Measurements from ENCODE around the gene ZNF385D.

Gene ZNF385D

GRCh38 chr3:21729888-21730459, 21.0 kb downstream of the ZNF385D start:
- no peak overlapping the region for H3K4me3 ChIP-seq (ENCODE audit: low read length)
- no peak for TF ChIP-seq ZNF274 (IDR thresholded peaks at IDR 0.05; ENCODE audit: low read depth, low read length)

GRCh38 chr3:21729331-21729730, 21.7 kb downstream of the ZNF385D start:
- no peak for TF ChIP-seq ZNF274 (IDR thresholded peaks at IDR 0.05; ENCODE audit: low read depth, low read length)
- no peak overlapping the region for H3K4me3 ChIP-seq (ENCODE audit: low read length)

DNA sequence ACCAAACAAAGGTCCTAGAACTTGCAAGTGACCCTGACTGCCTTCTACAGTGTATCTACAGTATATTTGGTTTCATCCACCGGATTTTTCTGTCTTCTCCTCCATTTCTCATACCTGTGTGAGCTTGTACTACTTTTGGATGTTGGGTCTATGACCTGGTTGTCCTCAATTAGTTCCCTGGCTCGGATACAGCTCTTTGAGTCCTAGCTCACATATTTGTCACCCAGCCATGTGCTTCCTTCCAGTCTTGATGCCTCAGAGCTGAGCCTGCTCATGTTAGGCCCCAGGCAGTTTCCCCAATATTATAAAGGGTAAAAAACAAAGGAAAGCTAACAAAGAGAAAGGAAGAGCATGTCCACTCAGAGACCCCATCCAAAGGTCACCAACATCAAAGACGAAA, 28.2 kb downstream of the ZNF385D start:
- no peak for TF ChIP-seq ZNF274 (IDR thresholded peaks at IDR 0.05; ENCODE audit: low read depth, low read length)

GRCh38 chr3:21722301-21722700, 28.7 kb downstream of the ZNF385D start:
- TF ChIP-seq ZNF274 (IDR thresholded peaks at IDR 0.05; ENCODE audit: low read depth, low read length) = no peak
- H3K4me3 ChIP-seq (ENCODE audit: low read length) = no peak overlapping the region

More for the DNA sequence above, 28.2 kb downstream of the ZNF385D start:
- no peak overlapping the region for H3K4me3 ChIP-seq (ENCODE audit: low read length)

DNA sequence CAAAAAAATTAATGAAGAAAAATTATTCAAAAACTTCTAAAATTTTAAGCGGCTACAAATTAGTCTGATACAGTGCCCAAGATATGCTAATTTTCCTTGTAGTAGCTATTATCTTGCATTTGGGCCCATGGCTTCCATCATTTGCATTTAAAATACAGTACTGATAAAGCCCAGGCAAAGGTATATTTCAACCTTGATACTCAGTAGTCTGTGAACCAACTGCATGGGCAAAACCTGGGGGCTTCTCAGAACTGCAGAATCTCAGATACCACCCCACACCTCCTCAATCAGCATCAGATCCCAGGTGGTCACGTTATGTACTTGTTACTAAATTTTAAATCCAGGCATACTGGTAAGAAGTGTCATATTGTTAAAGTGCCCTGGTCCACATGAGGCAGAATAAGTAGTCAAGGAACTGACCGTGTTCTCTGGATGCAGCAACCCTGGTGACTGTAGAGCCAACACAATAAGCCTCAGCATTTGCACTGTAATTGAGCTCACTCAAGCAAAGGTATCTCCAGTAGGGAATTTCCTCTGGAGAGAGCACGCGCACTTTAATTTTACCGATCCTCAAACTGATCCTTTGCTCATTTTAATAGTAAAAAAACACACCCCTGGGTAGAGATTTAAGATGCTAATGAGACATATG, 31.9 kb downstream of the ZNF385D start:
- H3K4me3 ChIP-seq (ENCODE audit: low read length) = no peak overlapping the region
- no peak for TF ChIP-seq ZNF274 (IDR thresholded peaks at IDR 0.05; ENCODE audit: low read depth, low read length)

DNA sequence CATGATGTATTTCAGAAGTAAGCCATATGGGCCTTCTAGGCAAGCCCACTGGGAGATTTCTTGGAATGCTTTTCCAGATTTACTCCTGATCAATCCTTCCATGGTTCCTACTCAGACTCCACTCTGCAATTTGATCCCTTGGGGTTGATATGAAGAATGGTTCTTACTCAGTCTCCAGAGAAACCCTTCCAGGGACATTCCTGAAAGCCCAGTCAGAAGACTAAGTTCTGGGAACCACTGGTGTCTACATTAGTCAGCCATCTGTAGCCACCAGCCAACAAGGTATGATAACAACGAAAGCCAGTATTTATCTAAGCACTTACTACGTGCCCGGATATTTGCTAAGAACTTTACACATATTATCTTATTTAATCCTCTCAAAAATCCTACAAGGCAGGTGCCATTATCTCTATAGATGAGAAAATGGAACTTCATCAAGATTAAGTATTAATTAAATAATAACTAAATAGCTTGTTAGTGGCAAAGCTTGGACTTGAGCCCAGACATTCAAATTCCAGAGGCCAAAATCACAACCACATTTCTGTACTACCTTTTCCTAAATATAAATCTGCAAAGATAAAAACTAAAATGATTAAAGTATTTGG, 32.7 kb downstream of the ZNF385D start:
- H3K4me3 ChIP-seq (ENCODE audit: low read length) = no peak overlapping the region
- no peak for TF ChIP-seq ZNF274 (IDR thresholded peaks at IDR 0.05; ENCODE audit: low read depth, low read length)

DNA sequence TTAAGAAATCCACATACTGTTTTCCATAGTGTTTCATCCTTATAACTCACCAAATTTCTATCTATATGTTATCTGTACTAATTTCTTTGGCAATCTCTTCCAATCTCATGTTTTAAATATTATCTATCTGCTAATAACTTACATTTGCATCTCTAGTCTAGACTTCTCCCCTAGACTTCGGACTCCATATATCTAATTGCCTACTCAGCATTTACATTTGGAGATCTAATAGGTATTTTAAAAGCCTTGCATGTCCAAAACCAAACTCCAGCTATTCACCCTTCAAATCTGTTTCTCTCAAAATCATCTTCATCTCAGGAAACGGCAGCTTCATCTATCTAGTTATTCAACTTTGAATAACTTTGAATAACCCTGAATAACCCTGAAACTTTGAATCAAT, 35.3 kb downstream of the ZNF385D start:
- TF ChIP-seq ZNF274 (IDR thresholded peaks at IDR 0.05; ENCODE audit: low read depth, low read length) = no peak
- H3K4me3 ChIP-seq (ENCODE audit: low read length) = no peak overlapping the region

DNA sequence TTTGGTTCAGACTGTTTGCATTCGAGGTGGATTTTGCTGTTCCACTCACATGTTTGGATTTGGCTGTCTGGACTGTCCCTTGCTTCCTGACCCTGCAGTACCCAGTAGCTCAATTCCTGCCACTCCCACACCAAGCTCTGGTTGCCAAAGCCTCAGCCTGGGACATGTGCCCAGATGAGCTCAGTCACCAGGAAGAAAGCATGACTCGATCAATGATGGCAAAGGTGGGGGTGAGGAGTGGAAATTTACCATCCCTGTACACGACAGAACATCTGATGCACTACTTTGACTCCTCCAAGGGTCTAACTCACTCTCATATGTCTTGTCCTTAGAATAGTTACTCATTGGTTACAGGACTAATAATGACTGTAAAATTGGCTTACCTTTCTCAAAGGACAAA, 45.2 kb downstream of the ZNF385D start:
- TF ChIP-seq ZNF274 (IDR thresholded peaks at IDR 0.05; ENCODE audit: low read depth, low read length) = no peak
- no peak overlapping the region for H3K4me3 ChIP-seq (ENCODE audit: low read length)

GRCh38 chr3:21704796-21705195, 46.2 kb downstream of the ZNF385D start:
- no peak for TF ChIP-seq ZNF274 (IDR thresholded peaks at IDR 0.05; ENCODE audit: low read depth, low read length)
- no peak overlapping the region for H3K4me3 ChIP-seq (ENCODE audit: low read length)

DNA sequence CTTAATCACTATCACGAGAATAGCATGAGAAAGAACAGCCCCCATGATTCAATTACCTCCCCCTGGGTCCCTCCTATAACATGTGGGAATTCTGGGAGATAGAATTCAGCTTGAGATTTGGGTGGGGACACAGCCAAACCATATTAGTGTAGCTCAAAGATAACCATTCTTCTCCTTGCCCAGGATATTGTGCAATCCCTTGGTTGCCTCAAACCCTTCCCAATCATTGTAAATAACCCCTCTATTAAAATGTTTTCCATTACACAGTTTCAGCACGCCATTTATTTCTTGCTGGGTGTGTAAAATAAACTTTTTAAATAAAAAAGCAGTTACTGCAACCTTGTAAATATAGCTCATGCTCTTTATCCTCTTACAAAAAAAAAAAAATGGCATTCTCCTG, 47.7 kb downstream of the ZNF385D start:
- TF ChIP-seq ZNF274 (IDR thresholded peaks at IDR 0.05; ENCODE audit: low read depth, low read length) = no peak
- no peak overlapping the region for H3K4me3 ChIP-seq (ENCODE audit: low read length)

DNA sequence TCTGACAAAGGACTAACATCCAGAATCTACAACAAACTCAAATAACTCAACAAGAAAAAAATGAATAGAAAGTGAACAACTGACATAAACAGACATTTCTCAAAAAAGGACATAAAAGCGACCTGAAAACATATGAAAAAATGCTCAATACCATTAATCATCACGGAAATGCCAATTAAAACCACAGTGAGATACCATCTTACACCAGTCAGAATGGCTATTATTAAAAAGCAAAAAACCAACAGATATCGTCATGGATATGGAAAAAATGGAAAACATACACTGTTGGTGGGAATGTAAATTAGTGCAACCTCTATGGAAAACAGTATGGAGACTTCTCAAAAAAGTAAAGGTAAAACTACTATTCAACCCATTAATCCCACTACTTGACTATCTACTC, 53.3 kb downstream of the ZNF385D start:
- TF ChIP-seq ZNF274 (IDR thresholded peaks at IDR 0.05; ENCODE audit: low read depth, low read length) = no peak
- no peak overlapping the region for H3K4me3 ChIP-seq (ENCODE audit: low read length)

DNA sequence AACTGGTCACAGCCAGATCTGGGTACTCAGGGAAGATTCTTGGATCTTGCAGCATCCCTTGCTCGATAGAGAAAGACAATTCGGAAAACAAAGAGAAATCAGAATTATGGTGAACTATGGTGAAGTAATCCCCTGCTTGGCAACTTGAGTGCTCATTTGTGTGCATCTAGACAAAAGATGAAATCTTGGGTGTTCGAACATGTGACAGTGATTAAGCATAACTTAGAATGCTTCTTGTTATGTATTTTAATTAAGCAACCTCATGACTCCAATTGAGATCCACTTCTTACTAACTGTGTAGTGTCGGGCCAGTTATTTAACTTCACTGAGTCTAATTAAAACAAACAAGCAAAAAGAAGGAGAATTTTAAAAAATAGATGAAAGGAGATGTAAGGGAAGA, 56.5 kb downstream of the ZNF385D start:
- H3K4me3 ChIP-seq (ENCODE audit: low read length) = no peak overlapping the region
- TF ChIP-seq ZNF274 (IDR thresholded peaks at IDR 0.05; ENCODE audit: low read depth, low read length) = no peak

DNA sequence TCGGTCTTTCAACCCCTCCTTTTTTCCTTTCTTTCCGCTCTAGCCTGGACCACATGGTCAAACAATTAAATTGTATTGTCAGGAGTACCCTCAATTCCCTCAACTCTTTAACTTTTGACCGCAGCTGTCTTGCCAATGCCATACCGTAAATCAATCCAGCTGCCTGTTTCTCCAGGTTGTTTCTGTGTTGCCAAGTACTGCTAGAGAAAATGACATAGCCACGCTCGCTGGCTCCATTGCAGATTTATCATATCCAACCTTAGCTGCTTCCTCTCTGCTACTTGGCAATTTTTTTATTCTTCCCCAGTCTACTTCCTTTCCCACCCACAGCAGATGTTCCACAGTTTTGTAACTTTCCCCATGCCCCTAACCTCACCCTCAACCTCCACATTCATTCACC, 60.0 kb downstream of the ZNF385D start:
- no peak overlapping the region for H3K4me3 ChIP-seq (ENCODE audit: low read length)
- TF ChIP-seq ZNF274 (IDR thresholded peaks at IDR 0.05; ENCODE audit: low read depth, low read length) = no peak

DNA sequence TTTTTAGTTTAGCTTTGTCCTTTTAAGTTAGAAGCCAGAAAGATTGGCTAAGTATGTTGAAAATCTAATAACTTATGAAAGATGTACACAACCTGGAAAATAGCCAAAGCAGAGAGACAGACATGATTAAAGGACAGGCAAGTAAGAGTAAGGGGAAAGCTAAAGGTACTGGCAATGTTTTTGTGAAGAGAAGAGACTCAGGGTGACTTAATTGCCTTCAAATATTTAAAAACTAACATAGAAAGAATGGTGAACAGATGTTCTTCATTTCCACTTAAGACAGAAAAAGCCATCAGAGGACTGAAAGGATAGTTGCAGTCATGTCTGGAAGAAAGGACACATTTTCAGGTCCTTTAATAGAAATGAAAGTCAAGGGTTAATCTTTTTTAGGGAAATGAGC, 68.8 kb downstream of the ZNF385D start:
- no peak overlapping the region for H3K4me3 ChIP-seq (ENCODE audit: low read length)
- no peak for TF ChIP-seq ZNF274 (IDR thresholded peaks at IDR 0.05; ENCODE audit: low read depth, low read length)

- H3K4me3 ChIP-seq (ENCODE audit: low read length) = no peak overlapping the region
- TF ChIP-seq ZNF274 (IDR thresholded peaks at IDR 0.05; ENCODE audit: low read depth, low read length) = no peak
Observed at GRCh38 chr3:21673393-21673792, 77.6 kb downstream of the ZNF385D start.
